ENCODE results near the gene IFNW1.

IFNW1 gene

DNA sequence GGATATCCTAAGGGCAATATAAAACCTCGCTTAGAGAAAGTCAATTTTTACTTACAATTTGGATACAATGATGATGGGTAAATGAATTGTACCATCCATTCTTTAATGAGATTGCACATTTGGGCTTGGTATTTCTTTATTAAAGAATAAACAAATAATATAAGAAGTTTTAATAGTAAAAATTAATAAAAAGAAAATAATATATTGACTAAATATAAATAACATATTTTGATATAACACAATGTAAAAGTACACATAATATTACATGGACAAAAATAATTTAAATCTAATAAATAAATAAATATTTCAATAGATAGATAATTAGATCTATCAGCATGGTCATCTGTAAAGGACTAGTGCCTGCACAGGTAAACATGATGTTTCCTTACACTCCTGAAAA is 23.9 kb upstream of the IFNW1 start:
- no peak overlapping the region for H3K9ac ChIP-seq (ENCODE audit: insufficient read length, low read depth)
- H3K27me3 ChIP-seq (ENCODE audit: insufficient read depth, insufficient read length), result no peaks in the 10 kb centered on the region
- no peak for TF ChIP-seq YY1 (IDR thresholded peaks at IDR 0.05; ENCODE audit: insufficient read depth, insufficient read length)
- H3K4me1 ChIP-seq (ENCODE audit: insufficient read depth, insufficient read length), result no peaks in the 10 kb centered on the region
- H3K9me3 ChIP-seq (ENCODE audit: insufficient read depth, low read length), result no peaks in the 10 kb centered on the region
- DNase-seq (ENCODE audit: low read depth, low spot score), result no peak
- H3K4me3 ChIP-seq (ENCODE audit: insufficient read length, low read depth), result no peak overlapping the region
- no peaks in the 10 kb centered on the region for H3K36me3 ChIP-seq (ENCODE audit: insufficient read depth, insufficient read length, low read length)

DNA sequence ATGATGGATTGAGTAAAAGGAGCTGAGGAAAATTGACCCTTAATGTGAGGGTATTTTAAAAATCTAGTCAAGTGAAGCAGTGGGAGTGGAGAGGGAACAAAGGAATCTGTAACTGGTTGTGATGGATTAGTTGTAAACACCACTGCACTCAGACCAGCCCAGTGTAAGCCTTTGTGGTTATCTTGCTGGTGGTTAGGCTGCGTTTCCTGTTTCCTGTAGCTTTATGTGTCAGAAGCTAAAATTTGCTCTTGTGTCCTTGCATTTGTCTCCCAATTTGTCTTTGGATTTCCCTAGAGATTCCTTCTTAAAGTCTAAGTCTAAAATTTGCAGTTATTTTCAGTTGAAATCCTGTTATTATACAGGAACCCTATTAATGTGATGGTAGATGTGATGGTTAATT is 18.5 kb upstream of the IFNW1 start:
- no peak for TF ChIP-seq SUZ12 (IDR thresholded peaks at IDR 0.05; ENCODE audit: extremely low read depth, insufficient read depth, insufficient read length)
- TF ChIP-seq ZNF274 (IDR thresholded peaks at IDR 0.05; ENCODE audit: low read depth, low read length), result no peak
- Histone ChIP-seq H3K27me3 (ENCODE audit: insufficient read depth, insufficient read length) (no peaks in the 10 kb centered on the region), H3K4me3 (ENCODE audit: insufficient read length, low read depth) (no peak overlapping the region), H3K9me3 (ENCODE audit: insufficient read depth, low read length) (no peaks in the 10 kb centered on the region), H3K36me3 (ENCODE audit: insufficient read depth, insufficient read length, low read length) (no peaks in the 10 kb centered on the region), H3K4me1 (ENCODE audit: insufficient read depth, insufficient read length) (no peaks in the 10 kb centered on the region), H3K9ac (ENCODE audit: insufficient read length, low read depth) (no peak overlapping the region)
- DNase-seq (ENCODE audit: low read depth, low spot score), result no peak

DNA sequence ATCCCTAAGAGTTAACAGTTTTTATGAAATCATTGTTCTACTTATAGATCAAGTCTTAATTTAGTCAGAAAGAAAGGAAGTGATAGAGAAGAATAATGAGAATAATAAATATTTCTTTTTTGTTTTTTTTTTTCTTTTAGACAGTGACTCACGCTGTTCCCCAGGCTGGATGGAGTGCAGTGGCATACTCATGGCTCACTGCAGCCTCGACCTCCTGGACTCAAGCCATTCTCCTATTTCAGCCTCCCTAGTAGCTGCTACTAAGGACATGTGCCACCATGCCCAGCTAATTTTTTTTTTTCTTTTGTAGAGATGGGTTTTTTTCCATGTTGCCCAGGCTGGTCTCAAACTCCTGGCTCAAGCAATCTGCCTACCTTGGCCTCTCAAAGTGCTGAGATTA is 13.9 kb upstream of the IFNW1 start:
- Histone ChIP-seq H3K27me3 (ENCODE audit: insufficient read depth, insufficient read length) (no peaks in the 10 kb centered on the region), H3K4me1 (ENCODE audit: insufficient read depth, insufficient read length) (no peaks in the 10 kb centered on the region), H3K9ac (ENCODE audit: insufficient read length, low read depth) (no peak overlapping the region), H3K36me3 (ENCODE audit: insufficient read depth, insufficient read length, low read length) (no peaks in the 10 kb centered on the region), H3K4me3 (ENCODE audit: insufficient read length, low read depth) (no peak overlapping the region), H3K9me3 (ENCODE audit: insufficient read depth, low read length) (no peaks in the 10 kb centered on the region)
- DNase-seq (ENCODE audit: low read depth, low spot score), result no peak
- TF ChIP-seq YY1 (IDR thresholded peaks at IDR 0.05; ENCODE audit: insufficient read depth, insufficient read length) (no peak), ZNF274 (IDR thresholded peaks at IDR 0.05; ENCODE audit: low read depth, low read length) (no peak), SUZ12 (IDR thresholded peaks at IDR 0.05; ENCODE audit: extremely low read depth, insufficient read depth, insufficient read length) (no peak)

DNA sequence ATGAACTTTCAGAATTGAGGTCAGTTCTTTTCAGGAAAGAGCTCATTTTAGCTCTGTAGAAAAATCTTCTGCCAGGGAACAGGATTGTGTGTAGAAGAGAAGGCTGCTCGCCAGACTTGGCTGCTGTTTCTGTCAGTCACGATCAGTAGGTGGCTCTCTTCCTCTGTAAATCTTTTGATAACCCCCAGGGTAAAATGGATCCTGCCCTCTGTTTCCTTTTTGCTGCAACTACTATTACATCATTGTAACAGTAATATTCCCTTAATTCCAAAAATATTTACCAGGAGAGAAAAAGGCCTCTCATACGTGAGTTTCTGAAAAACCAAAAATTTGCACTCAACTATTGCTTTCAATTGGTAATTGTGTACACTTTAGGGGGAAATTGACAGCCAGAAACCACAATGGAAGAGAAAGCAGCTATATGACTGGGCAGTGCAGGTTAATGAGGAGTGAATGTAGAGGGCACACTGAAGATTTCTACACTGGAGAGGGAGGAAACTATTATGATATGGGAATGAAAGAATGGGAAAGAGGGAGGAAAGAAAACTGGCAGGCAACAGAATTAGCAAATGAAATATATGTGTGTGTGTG is 12.5 kb upstream of the IFNW1 start:
- peak; percentile 22 for DNase-seq (ENCODE audit: low read depth, low spot score)
- Histone ChIP-seq H3K9ac (ENCODE audit: insufficient read length, low read depth) (no peak overlapping the region), H3K27me3 (ENCODE audit: insufficient read depth, insufficient read length) (no peaks in the 10 kb centered on the region), H3K9me3 (ENCODE audit: insufficient read depth, low read length) (no peaks in the 10 kb centered on the region; the same call in 1 of the 2 replicates), H3K4me3 (ENCODE audit: insufficient read length, low read depth) (no peak overlapping the region), H3K36me3 (ENCODE audit: insufficient read depth, insufficient read length, low read length) (no peaks in the 10 kb centered on the region), H3K4me1 (ENCODE audit: insufficient read depth, insufficient read length) (no peaks in the 10 kb centered on the region)
- no peak for TF ChIP-seq SUZ12 (IDR thresholded peaks at IDR 0.05; ENCODE audit: extremely low read depth, insufficient read depth, insufficient read length)
- no peak for TF ChIP-seq ZNF274 (IDR thresholded peaks at IDR 0.05; ENCODE audit: low read depth, low read length)
- no peak for TF ChIP-seq YY1 (IDR thresholded peaks at IDR 0.05; ENCODE audit: insufficient read depth, insufficient read length)

DNA sequence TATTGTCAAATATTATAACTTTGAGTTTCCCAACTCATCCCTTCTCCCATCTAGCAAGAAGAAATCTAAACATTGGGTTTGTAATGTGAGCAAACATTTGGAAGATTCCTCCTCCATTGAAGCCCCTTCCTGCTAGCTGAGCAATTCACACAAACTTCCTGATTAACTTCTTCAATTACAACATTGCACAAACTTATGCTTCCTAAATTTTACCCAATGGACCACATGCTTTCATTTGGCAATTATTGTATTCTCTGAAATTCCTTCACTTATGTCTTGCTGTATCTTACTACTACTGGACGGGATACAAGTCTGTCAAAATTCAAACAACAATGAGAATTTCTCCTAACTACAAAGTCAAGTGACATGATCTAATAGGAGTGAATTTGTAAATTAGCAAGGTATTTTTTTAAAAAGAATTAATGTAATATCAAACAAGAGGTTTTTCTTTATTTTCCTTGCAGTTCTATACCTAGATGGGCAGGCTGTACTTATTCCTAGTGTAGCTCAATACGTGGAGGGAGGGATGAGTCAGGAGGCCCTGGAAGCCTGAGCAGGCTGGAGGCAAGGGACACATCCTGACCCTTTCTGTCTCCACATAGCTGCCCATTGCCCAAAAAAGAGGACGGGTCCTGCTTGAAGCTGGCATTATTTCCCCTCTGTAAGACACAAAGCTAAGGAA is 11.8 kb upstream of the IFNW1 start:
- H3K9me3 ChIP-seq (ENCODE audit: insufficient read depth, low read length), result no peaks in the 10 kb centered on the region; the same call in 1 of the 2 replicates
- no peak for DNase-seq (ENCODE audit: low read depth, low spot score)
- H3K36me3 ChIP-seq (ENCODE audit: insufficient read depth, insufficient read length, low read length), result no peaks in the 10 kb centered on the region
- no peak for TF ChIP-seq ZNF274 (IDR thresholded peaks at IDR 0.05; ENCODE audit: low read depth, low read length)
- no peak for TF ChIP-seq YY1 (IDR thresholded peaks at IDR 0.05; ENCODE audit: insufficient read depth, insufficient read length)
- no peak for TF ChIP-seq SUZ12 (IDR thresholded peaks at IDR 0.05; ENCODE audit: extremely low read depth, insufficient read depth, insufficient read length)
- H3K27me3 ChIP-seq (ENCODE audit: insufficient read depth, insufficient read length), result no peaks in the 10 kb centered on the region
- H3K4me3 ChIP-seq (ENCODE audit: insufficient read length, low read depth), result no peak overlapping the region
- H3K4me1 ChIP-seq (ENCODE audit: insufficient read depth, insufficient read length), result no peaks in the 10 kb centered on the region
- H3K9ac ChIP-seq (ENCODE audit: insufficient read length, low read depth), result no peak overlapping the region

DNA sequence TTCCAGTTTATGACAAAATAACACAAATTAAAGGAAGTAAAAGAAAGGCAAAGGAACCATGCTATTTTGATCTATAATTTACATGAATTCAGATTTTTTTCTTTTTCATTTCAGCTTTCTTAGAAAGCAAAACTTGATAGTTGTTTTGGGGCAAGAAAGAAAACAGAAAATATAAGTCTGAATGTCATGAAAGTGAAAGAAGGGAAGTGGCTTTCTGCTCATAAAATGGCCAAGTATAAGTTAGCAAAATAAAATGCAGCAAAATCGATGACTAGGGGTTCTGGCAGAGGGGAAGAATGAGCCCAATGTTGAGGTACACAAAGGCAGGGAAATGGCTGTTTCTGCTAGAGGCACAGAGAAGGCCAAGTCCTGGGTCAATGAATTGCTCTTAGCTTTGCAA is 3.0 kb upstream of the IFNW1 start:
- H3K4me1 ChIP-seq (ENCODE audit: insufficient read depth, insufficient read length), result no peaks in the 10 kb centered on the region
- TF ChIP-seq SUZ12 (IDR thresholded peaks at IDR 0.05; ENCODE audit: extremely low read depth, insufficient read depth, insufficient read length), result no peak
- TF ChIP-seq YY1 (IDR thresholded peaks at IDR 0.05; ENCODE audit: insufficient read depth, insufficient read length), result no peak
- TF ChIP-seq ZNF274 (IDR thresholded peaks at IDR 0.05; ENCODE audit: low read depth, low read length), result no peak
- no peaks in the 10 kb centered on the region for H3K27me3 ChIP-seq (ENCODE audit: insufficient read depth, insufficient read length)
- H3K4me3 ChIP-seq (ENCODE audit: insufficient read length, low read depth), result no peak overlapping the region
- peaks cover 4% of the 10 kb centered on the region; the same call in 1 of the 2 replicates for H3K9me3 ChIP-seq (ENCODE audit: insufficient read depth, low read length)
- H3K36me3 ChIP-seq (ENCODE audit: insufficient read depth, insufficient read length, low read length), result no peaks in the 10 kb centered on the region
- no peak for DNase-seq (ENCODE audit: low read depth, low spot score)
- no peak overlapping the region for H3K9ac ChIP-seq (ENCODE audit: insufficient read length, low read depth)

DNA sequence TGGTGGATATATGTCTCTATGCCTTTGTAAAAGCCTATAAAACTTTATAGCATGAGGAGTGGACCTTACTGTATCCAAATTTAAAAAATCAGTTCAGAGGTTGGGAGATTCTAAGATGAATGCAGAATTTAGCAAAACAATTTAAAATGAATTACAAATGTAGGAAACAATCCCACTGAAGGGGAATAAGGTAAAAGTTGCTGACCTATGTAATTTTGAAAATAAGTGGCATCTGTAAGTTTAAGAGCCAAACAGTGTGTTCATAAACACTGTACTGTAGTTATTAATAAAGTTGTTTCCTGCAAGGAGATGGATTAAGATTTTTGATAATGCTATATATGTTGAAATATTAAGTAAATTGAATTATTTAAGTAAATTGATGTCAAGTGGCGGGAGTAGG is 4.6 kb downstream of the IFNW1 start:
- H3K4me3 ChIP-seq (ENCODE audit: insufficient read length, low read depth), result no peak overlapping the region
- H3K4me1 ChIP-seq (ENCODE audit: insufficient read depth, insufficient read length), result no peaks in the 10 kb centered on the region
- H3K27me3 ChIP-seq (ENCODE audit: insufficient read depth, insufficient read length), result no peaks in the 10 kb centered on the region
- DNase-seq (ENCODE audit: low read depth, low spot score), result no peak
- H3K9ac ChIP-seq (ENCODE audit: insufficient read length, low read depth), result no peak overlapping the region
- H3K9me3 ChIP-seq (ENCODE audit: insufficient read depth, low read length), result no peaks in the 10 kb centered on the region
- no peaks in the 10 kb centered on the region for H3K36me3 ChIP-seq (ENCODE audit: insufficient read depth, insufficient read length, low read length)
- TF ChIP-seq ZNF274 (IDR thresholded peaks at IDR 0.05; ENCODE audit: low read depth, low read length), result no peak

All from NT2/D1 (cell line).